Measurements from ENCODE around the gene FOXP1. TPM values are rescaled to one million over a fixed set of nuclear protein-coding genes. Genes with fewer than 3 reads are reported as not detected.

The FOXP1 gene
- total RNA-seq, 1 donor = 55.7 TPM

- TF ChIP-seq CTCF (IDR thresholded peaks at IDR 0.05; ENCODE audit: insufficient read depth, low read depth, low read length) = no peak
- H3K4me3 ChIP-seq (ENCODE audit: low read depth, low read length) = no peak overlapping the region
- no peak for DNase-seq (ENCODE audit: low read depth)
Observed at GRCh38 chr3:71211083-71211482, 372.4 kb downstream of the FOXP1 start.

DNA sequence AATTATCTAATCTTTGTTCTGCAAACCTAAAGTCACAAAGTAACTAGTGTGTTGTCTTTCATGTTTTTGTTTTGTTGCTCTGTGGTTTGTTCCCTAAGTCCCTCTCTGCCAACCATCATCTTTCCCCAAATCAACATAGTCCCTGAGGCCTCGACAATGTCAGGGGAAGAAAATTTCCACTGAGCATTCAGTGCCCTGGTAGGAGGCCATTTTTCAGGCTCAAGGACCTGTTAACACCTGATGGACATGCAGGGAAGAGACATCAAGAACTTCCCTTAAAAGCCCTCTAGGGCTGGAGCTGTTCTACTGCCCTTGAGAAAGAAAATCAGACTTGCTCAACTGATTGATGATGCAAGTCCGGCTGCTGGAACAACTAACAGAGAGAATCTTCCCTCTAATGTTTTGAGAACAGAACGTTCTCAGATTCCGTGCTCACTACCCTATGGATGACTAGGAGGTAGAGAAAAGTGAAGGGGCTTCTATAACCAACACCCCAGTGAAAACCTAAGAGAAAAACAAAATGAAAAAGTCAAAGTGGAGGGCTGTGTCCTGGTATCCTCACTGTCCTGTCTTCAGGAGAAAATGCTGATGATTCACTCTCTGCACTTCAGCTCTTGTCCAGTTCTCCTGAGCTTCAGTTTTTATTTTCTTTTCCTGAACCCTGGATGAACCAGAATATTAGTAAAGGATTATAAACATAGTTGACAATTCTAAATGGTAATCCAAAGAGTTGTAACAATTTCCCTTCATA, 373.1 kb downstream of the FOXP1 start:
- TF ChIP-seq CTCF (IDR thresholded peaks at IDR 0.05; ENCODE audit: insufficient read depth, low read depth, low read length) = peak; percentile 27
- H3K4me3 ChIP-seq (ENCODE audit: low read depth, low read length) = no peak overlapping the region
- peak; percentile 90 for DNase-seq (ENCODE audit: low read depth)

- DNase-seq (ENCODE audit: low read depth) = peak; percentile 59
- TF ChIP-seq CTCF (IDR thresholded peaks at IDR 0.05; ENCODE audit: insufficient read depth, low read depth, low read length) = no peak
Observed at GRCh38 chr3:71208211-71209095, 375.1 kb downstream of the FOXP1 start.

DNA sequence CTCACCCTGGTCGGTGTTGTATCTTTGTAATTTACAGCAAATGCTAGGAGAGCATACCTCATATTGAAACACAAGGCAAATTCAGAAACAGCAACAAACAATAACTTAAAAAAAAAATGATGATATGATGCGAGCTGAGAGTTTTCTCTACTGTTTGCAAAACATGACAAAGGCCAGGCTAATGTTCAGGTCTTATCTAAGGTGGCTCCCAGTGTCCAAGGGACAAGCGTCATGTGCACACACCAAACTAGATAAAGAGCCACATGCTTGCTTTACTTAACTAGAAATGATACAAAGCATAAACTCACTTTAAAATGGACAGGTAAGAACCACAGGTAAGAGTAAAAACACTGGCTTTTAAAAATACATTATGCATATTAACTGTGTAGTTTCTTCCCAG, 375.9 kb downstream of the FOXP1 start:
- TF ChIP-seq CTCF (IDR thresholded peaks at IDR 0.05; ENCODE audit: insufficient read depth, low read depth, low read length) = no peak
- H3K4me3 ChIP-seq (ENCODE audit: low read depth, low read length) = no peak overlapping the region
- no peak for DNase-seq (ENCODE audit: low read depth)

More at GRCh38 chr3:71208211-71209095, 375.1 kb downstream of the FOXP1 start:
- no peak overlapping the region for H3K4me3 ChIP-seq (ENCODE audit: low read depth, low read length)

DNA sequence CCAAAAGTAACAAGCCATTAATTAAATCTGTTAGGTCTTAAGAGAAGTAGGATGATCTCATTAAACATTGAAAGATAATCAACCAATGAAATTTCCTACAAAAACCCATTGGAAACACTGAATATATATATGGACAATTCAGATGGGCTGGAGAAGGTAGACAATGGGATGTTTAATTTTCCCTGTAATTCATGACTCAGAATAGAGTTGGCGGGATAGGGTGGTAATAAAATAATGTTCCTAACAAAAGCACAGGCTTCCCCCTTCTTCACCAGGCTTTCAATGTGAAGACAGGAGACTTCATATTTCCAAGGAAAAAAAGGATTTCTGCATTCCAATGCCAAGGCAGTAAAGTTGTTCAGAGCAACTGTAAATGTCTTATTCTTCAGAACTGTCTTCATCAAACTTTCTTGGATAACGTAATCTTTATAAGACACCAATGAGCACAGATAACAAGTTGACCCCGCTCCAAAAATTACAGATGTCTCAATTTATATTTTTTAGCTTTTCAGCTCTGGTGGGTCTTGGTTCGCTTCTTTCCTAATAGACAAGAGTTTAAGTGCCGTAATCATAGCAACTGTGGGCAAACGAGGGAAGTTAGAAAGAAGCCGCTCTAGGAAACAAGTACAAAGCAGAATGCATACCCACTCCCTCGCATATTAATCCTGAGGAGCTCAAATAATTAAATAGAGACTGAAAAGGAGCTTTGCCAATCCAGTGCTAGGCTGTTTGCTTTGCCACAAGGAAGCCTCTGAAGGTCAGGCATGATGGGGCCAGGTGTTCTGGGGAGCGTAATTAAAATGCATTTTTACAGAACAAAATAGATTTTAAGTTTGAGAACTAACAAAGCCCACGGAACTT, 377.0 kb downstream of the FOXP1 start:
- DNase-seq (ENCODE audit: low read depth) = no peak
- H3K4me3 ChIP-seq (ENCODE audit: low read depth, low read length) = no peak overlapping the region
- no peak for TF ChIP-seq CTCF (IDR thresholded peaks at IDR 0.05; ENCODE audit: insufficient read depth, low read depth, low read length)

- H3K4me3 ChIP-seq (ENCODE audit: low read depth, low read length) = no peak overlapping the region
- TF ChIP-seq CTCF (IDR thresholded peaks at IDR 0.05; ENCODE audit: insufficient read depth, low read depth, low read length) = no peak
- DNase-seq (ENCODE audit: low read depth) = no peak
Observed at GRCh38 chr3:71203727-71204488, 379.6 kb downstream of the FOXP1 start.
